HepG2 (cell line): Measurements from ENCODE around the gene COL5A2. TPM values are rescaled to one million over a fixed set of nuclear protein-coding genes. Genes with fewer than 3 reads are reported as not detected.

Source experiments
- ATAC-seq: fragments of 200-7000 bp; cut with Tn5 transposase; 3 replicates; pipeline ENCODE4 v1.9.1; 2020; ENCODE audit warnings: mild to moderate bottlenecking, moderate library complexity
- BruUV-seq: library from RNA; stranded (reverse); fragments of 400-500 nt; replicated peaks from 2 replicates; lab custom pipeline; 2021; lab: Mats Ljungman, UMichigan
- CTCF ChIA-PET: fragments of 300-600 bp; formaldehyde crosslinking; extraction: SDS; loops from one replicate; lab custom pipeline; 2021; ENCODE audit warnings: low total read pairs, inconsistent platforms, low intra/inter-chr PET ratio; lab: Yijun Ruan, JAX
- POLR2A ChIA-PET: fragments of 350-600 bp; sonication (Branson Sonifier 250); formaldehyde crosslinking; loops from one replicate; lab custom pipeline; 2020; ENCODE audit warnings: antibody characterized with exemption, inconsistent platforms; lab: Yijun Ruan, JAX
- DNase-seq: peaks from one replicate; pipeline ENCODE4 v3.0.0-alpha.2; 2015; ENCODE audit warnings: low spot score
- FAIRE-seq: peaks from 3 replicates; lab custom pipeline; 2011; peaks lifted over from hg19 to GRCh38; lab: Jason Lieb, UNC
- H2AFZ ChIP-seq: one replicate; pipeline ENCODE4 v1.6.1; 2011; ENCODE audit warnings: low read length, inconsistent platforms
- H3K27ac ChIP-seq: fragments of 300-600 bp; 3 replicates; pipeline ENCODE4 v1.8.0; 2011; ENCODE audit warnings: mixed run types, mild to moderate bottlenecking, mixed read lengths, low read length, inconsistent platforms; ENCODE audit not compliant: insufficient read depth; ENCODE audit errors: extremely low read length
- H3K27me3 ChIP-seq, 2 experiments: fragments of 200-600 bp in 1 of 2; 2 replicates in 1 of 2; 3 replicates in 1 of 2; pipeline versions ENCODE4 v1.6.0 to v1.8.0; 2011; ENCODE audit warnings: low read length in 2 of 2, mild to moderate bottlenecking in 2 of 2, moderate library complexity in 2 of 2, inconsistent platforms in 1 of 2; ENCODE audit not compliant: insufficient read depth in 2 of 2, control insufficient read depth in 1 of 2
- H3K36me3 ChIP-seq, 2 experiments: fragments of 200-600 bp in 1 of 2; replicated peaks in 1 of 2; 2 replicates in 1 of 2; 3 replicates in 1 of 2; pipeline versions ENCODE4 v1.5.1 to v1.8.0; 2011; ENCODE audit warnings: low read length in 2 of 2, inconsistent platforms in 1 of 2; ENCODE audit not compliant: insufficient read depth in 2 of 2, control insufficient read depth in 1 of 2
- H3K4me1 ChIP-seq: 2 replicates; pipeline ENCODE4 v1.5.1; 2012; ENCODE audit warnings: low read length, inconsistent platforms; ENCODE audit not compliant: insufficient read depth
- H3K4me2 ChIP-seq: 2 replicates; pipeline ENCODE4 v1.6.0; 2011; ENCODE audit warnings: low read depth, low read length, inconsistent platforms
- H3K4me3 ChIP-seq, 3 experiments: fragments of 200-600 bp in 1 of 3; sonication (generic), shearing (Covaris generic) in 1 of 3; replicated peaks in 1 of 3; 2 replicates each; pipeline ENCODE4 v1.5.1; 2011 to 2016; ENCODE audit warnings: low read length in 3 of 3, inconsistent platforms in 2 of 3, low read depth in 2 of 3, mild to moderate bottlenecking in 2 of 3, control low read depth in 1 of 3, mixed read lengths in 1 of 3; ENCODE audit not compliant: insufficient read depth in 1 of 3
- H3K79me2 ChIP-seq: one replicate; pipeline ENCODE4 v1.6.1; 2011; ENCODE audit warnings: low read length, inconsistent platforms; ENCODE audit not compliant: insufficient read depth
- H3K9ac ChIP-seq: 2 replicates; pipeline ENCODE4 v1.6.0; 2011; ENCODE audit warnings: mild to moderate bottlenecking, low read depth, low read length, inconsistent platforms; ENCODE audit not compliant: insufficient read depth
- H3K9me3 ChIP-seq: 2 replicates; pipeline ENCODE4 v1.5.1; 2012; ENCODE audit warnings: mild to moderate bottlenecking, low read length
- H4K20me1 ChIP-seq: 2 replicates; pipeline ENCODE4 v1.6.0; 2011; ENCODE audit warnings: inconsistent platforms, mild to moderate bottlenecking, low read length, moderate library complexity; ENCODE audit not compliant: insufficient read depth
- KAT2B ChIP-seq: fragments of 150-350 bp; IDR thresholded peaks from 2 replicates; pipeline ENCODE4 v1.6.1; 2014; ENCODE audit warnings: low read depth, low read length, borderline replicate concordance
- MAFF ChIP-seq: IDR thresholded peaks from 2 replicates; pipeline ENCODE4 v1.6.1; 2011; ENCODE audit warnings: low read depth, low read length, improper control_type of control experiment
- MAFK ChIP-seq, 2 experiments: IDR thresholded peaks in 1 of 2; conservative IDR thresholded peaks in 1 of 2; 2 replicates each; pipeline ENCODE4 v1.6.1; 2011; ENCODE audit warnings: improper control_type of control experiment in 2 of 2, low read length in 2 of 2
- ZBED4 ChIP-seq: sonication (generic); formaldehyde crosslinking; IDR thresholded peaks from 2 replicates; pipeline ENCODE4 v1.4.0; 2020; ENCODE audit warnings: missing genetic modification reagents, borderline replicate concordance
- ZNF740 ChIP-seq: sonication (generic); formaldehyde crosslinking; IDR thresholded peaks from 2 replicates; pipeline ENCODE4 v1.4.0; 2020; ENCODE audit warnings: missing genetic modification reagents
- in situ Hi-C: cut with HindIII; loops from 2 replicates; pipeline ENCODE4 v1.10.0; 2017; ENCODE audit warnings: low pct_unique_long_range_greater_than_20kb; ENCODE audit not compliant: extremely low pct_ligation_motif_present
- intact Hi-C: fragments of 100-400 bp; cut with micrococcal nuclease; formaldehyde crosslinking; loops from one replicate; pipeline ENCODE4 v1.10.0; 2022; ENCODE audit not compliant: unreplicated experiment
- polyA plus RNA-seq, 8 experiments: library from polyadenylated mRNA; depleted of rRNA in 3 of 8; stranded (reverse) in 7 of 8; unstranded in 1 of 8; fragments of >200 nt; fragmentation: Illumina TruSeq in 4 of 8; extraction: Trizol in 4 of 8; gene quantifications; 2 replicates each; pipeline versions ENCODE4 v1.2.1 to v1.2.3, GENCODE V29; 2011 to 2016; ENCODE audit warnings: low read depth in 4 of 8, missing spikeins in 1 of 8, mixed read lengths in 1 of 8; ENCODE audit not compliant: insufficient read depth in 1 of 8
- total RNA-seq, 5 experiments: library from RNA; depleted of rRNA; stranded (reverse); fragments of >200 nt; fragmentation: Illumina TruSeq; extraction: Trizol; gene quantifications; 2 replicates each; pipeline ENCODE4 v1.2.3, GENCODE V29; 2016; ENCODE audit warnings: low read depth in 1 of 5

The COL5A2 gene
- total and polyA plus RNA-seq, 2 of the 13 experiments (the other 11 are each of a cell fraction or from before 2014, with no cell fraction given): 0.83 to 1.5 TPM

GRCh38 chr2:189188115-189188805, 8.7 kb upstream of the COL5A2 start (continued):
- no peak for TF ChIP-seq ZBED4 (CRISPR knock-in tag)
- no peak for TF ChIP-seq KAT2B

- Histone ChIP-seq H2AFZ (no peak overlapping the region), H3K27ac (no peak overlapping the region), H4K20me1 (no peaks in the 10 kb centered on the region), H3K4me2 (no peak overlapping the region), H3K9ac (no peak overlapping the region), H3K9me3 (no peaks in the 10 kb centered on the region), H3K4me3 (no peak overlapping the region), H3K27me3 (no peaks in the 10 kb centered on the region), H3K79me2 (no peaks in the 10 kb centered on the region), H3K36me3 (no peaks in the 10 kb centered on the region), H3K4me1 (peaks cover 12% of the 10 kb centered on the region)
- no peak for FAIRE-seq
- CTCF ChIA-PET: no interaction called here
- POLR2A ChIA-PET: no interaction called here
- no TSS peak for BruUV-seq
- intact Hi-C loops (no loop called here), in situ Hi-C loops (no loop called here)
- TF ChIP-seq MAFK (conservative IDR thresholded peaks at IDR 0.05 in 1 of 2, IDR thresholded peaks at IDR 0.05 in 1 of 2; ENCODE audit: low read length in 2 of 2) (peak; percentile 30 to 64; a peak in 2 of 4 replicates), ZNF740 (CRISPR knock-in tag) (no peak), MAFF (peak; percentile 31; the same call in 1 of the 2 replicates)
- ATAC-seq: no peak
- DNase-seq: no peak
These were observed 3.6 kb upstream of the COL5A2 start for GRCh38 chr2:189183170-189183569.
